GM12878 (cell line): ENCODE measurements around the gene MTMR6.

ENCODE experiments used
- HDAC2 ChIP-seq: fragments of 200-600 bp; sonication (generic); IDR thresholded peaks from 2 replicates; pipeline ENCODE4 v1.6.1; 2017
- NFXL1 ChIP-seq: fragments of 450-650 bp; IDR thresholded peaks from 2 replicates; pipeline ENCODE4 v1.6.1; 2017; ENCODE audit warnings: antibody characterized with exemption, mild to moderate bottlenecking, borderline replicate concordance
- SMC3 ChIP-seq: IDR thresholded peaks from 2 replicates; pipeline ENCODE4 v1.6.1; 2011; ENCODE audit warnings: low read length, improper control_type of control experiment, borderline replicate concordance
- SPI1 ChIP-seq: IDR thresholded peaks from 2 replicates; pipeline ENCODE4 v1.6.1; 2011; ENCODE audit warnings: low read depth, mild to moderate bottlenecking, low read length, moderate library complexity, borderline replicate concordance; ENCODE audit not compliant: insufficient read depth
- SREBF1 ChIP-seq: IDR thresholded peaks from 2 replicates; pipeline ENCODE4 v1.6.1; 2012; ENCODE audit warnings: mild to moderate bottlenecking, low read length
- TAF1 ChIP-seq: IDR thresholded peaks from 2 replicates; pipeline ENCODE4 v1.6.1; 2011; ENCODE audit warnings: mild to moderate bottlenecking, low read depth, low read length, borderline replicate concordance
- YY1 ChIP-seq: IDR thresholded peaks from 2 replicates; pipeline ENCODE4 v1.6.1; 2011; ENCODE audit warnings: low read depth, mild to moderate bottlenecking, low read length
- TF ChIP-seq, protein P1 (sequence below), 3 experiments: IDR thresholded peaks in 2 of 3; conservative IDR thresholded peaks in 1 of 3; 2 replicates each; pipeline ENCODE4 v1.5.1; 2011; ENCODE audit warnings: low read depth in 3 of 3, low read length in 3 of 3, mild to moderate bottlenecking in 3 of 3, control low read depth in 2 of 3, moderate library complexity in 2 of 3, inconsistent platforms in 1 of 3, mixed read lengths in 1 of 3; ENCODE audit not compliant: control insufficient read depth in 2 of 3, insufficient read depth in 1 of 3; ENCODE audit errors: extremely low read depth in 1 of 3

GRCh38 chr13:25288966-25289365 lies 1.7 kb upstream of the MTMR6 start:
- no peak for TF ChIP-seq YY1
- TF ChIP-seq HDAC2: no peak
- no peak for TF ChIP-seq NFXL1
- no peak for TF ChIP-seq SPI1
- TF ChIP-seq, protein P1, sequence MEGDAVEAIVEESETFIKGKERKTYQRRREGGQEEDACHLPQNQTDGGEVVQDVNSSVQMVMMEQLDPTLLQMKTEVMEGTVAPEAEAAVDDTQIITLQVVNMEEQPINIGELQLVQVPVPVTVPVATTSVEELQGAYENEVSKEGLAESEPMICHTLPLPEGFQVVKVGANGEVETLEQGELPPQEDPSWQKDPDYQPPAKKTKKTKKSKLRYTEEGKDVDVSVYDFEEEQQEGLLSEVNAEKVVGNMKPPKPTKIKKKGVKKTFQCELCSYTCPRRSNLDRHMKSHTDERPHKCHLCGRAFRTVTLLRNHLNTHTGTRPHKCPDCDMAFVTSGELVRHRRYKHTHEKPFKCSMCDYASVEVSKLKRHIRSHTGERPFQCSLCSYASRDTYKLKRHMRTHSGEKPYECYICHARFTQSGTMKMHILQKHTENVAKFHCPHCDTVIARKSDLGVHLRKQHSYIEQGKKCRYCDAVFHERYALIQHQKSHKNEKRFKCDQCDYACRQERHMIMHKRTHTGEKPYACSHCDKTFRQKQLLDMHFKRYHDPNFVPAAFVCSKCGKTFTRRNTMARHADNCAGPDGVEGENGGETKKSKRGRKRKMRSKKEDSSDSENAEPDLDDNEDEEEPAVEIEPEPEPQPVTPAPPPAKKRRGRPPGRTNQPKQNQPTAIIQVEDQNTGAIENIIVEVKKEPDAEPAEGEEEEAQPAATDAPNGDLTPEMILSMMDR (IDR thresholded peaks at IDR 0.05 in 2 of 3, conservative IDR thresholded peaks at IDR 0.05 in 1 of 3; ENCODE audit: control insufficient read depth in 2 of 3, extremely low read depth in 1 of 3, insufficient read depth in 1 of 3, low read depth in 3 of 3, low read length in 3 of 3): no peak
- TF ChIP-seq SMC3: no peak
- TF ChIP-seq SREBF1: no peak
- no peak for TF ChIP-seq TAF1
